Heart right ventricle (tissue), 12 donors: ENCODE results near the gene NCSTN. TPM values are rescaled to one million over a fixed set of nuclear protein-coding genes. Genes with fewer than 3 reads are reported as not detected.

Source experiments
- polyA plus RNA-seq, 2 donors: library from polyadenylated mRNA; stranded (reverse); fragments of 200-250 nt; gene quantifications; one replicate each; pipeline ENCODE4 v1.2.3, GENCODE V29; 2013
- total RNA-seq, 10 donors: library from RNA; stranded (reverse); fragmentation: NEBNext Ultra II Directional in 3 of 10; extraction: Animal tissue kit (Norgen Biotek cat#: 25700) in 3 of 10; gene quantifications; one replicate each; pipeline versions ENCODE4 v1.2.1 to v1.2.4, GENCODE V29; 2021 to 2023
- donor health status: ischemic (EF 13 %, LVEDD 7.1; RV severe dilation, severe dysfunction).
- donor health status: healthy with polysubstance abuse.
- donor health status: DM: no; HTN: yes; CAD: no.
- donor health status: DM: no; HTN: no; CAD: no.
- donor health status: ischemic (EF 25% LVEDD 6.9; RV normal size, moderate dysfunction).
- donor health status: ischemic (EF 25% LVEDD 5.7; RV mildly dilated, moderate dysfunction).
- donor health status: healthy.
- donor health status: nonischemic (EF 11% LVEDD 7.7; RV severe dilation, severe dysfunction).
- donor health status: DM: yes; HTN: yes; CAD: no.
- donor health status: PGD.
- donor health status: ischemic (EF 29% LVEDD 5.4; RV normal size, mild dysfunction).
- donor health status: nonischemic (EF 23%, LVEDD 6.1; RV moderate dilation, normal function).

NCSTN gene
- total and polyA plus RNA-seq, 12 donors: 40.2 to 87.9 (median 70.2) TPM

Other genes with a start within 250 kb of the NCSTN start
- gene IGSF8, start 244.8 kb upstream of the NCSTN start, total RNA-seq: 10 to 100 TPM; 17.0 to 42.2 (median 20.6) TPM
- gene IGSF8, start 244.8 kb upstream of the NCSTN start, polyA plus RNA-seq: 10 to 100 TPM; 13.4 to 27.1 TPM
- gene ATP1A2, start 227.6 kb upstream of the NCSTN start, total RNA-seq: 100 to 1,000 TPM; 108 to 342 (median 207) TPM
- 10 to 100 TPM; 14.2 to 83.8 TPM for gene ATP1A2, start 227.6 kb upstream of the NCSTN start, polyA plus RNA-seq
- gene ATP1A4, start 191.8 kb upstream of the NCSTN start, total RNA-seq: 1 to 10 TPM in 1 of 10 donors, under 1 TPM in 4, not detected in 5; 0.14 to 1.5 (median 0.50) TPM
- gene ATP1A4, start 191.8 kb upstream of the NCSTN start, polyA plus RNA-seq: under 1 TPM; 0.04 to 0.29 TPM
- gene CASQ1, start 152.8 kb upstream of the NCSTN start, total RNA-seq: 10 to 100 TPM; 17.5 to 68.9 (median 45.4) TPM
- gene CASQ1, start 152.8 kb upstream of the NCSTN start, polyA plus RNA-seq: 10 to 100 TPM; 27.4 to 39.3 TPM
- 100 to 1,000 TPM; 213 to 451 (median 271) TPM for gene PEA15, start 138.0 kb upstream of the NCSTN start, total RNA-seq
- 100 to 1,000 TPM; 244 to 536 TPM for gene PEA15, start 138.0 kb upstream of the NCSTN start, polyA plus RNA-seq
- gene DCAF8, start 80.8 kb upstream of the NCSTN start, total RNA-seq: 100 to 1,000 TPM; 122 to 171 (median 154) TPM
- 100 to 1,000 TPM in 1 of 2 donors, 10 to 100 TPM in 1; 47.1 to 101 TPM for gene DCAF8, start 80.8 kb upstream of the NCSTN start, polyA plus RNA-seq
- 100 to 1,000 TPM in 1 of 10 donors, 10 to 100 TPM in 9; 72.9 to 100 (median 94.1) TPM for gene PEX19, start 58.2 kb upstream of the NCSTN start, total RNA-seq
- gene PEX19, start 58.2 kb upstream of the NCSTN start, polyA plus RNA-seq: 10 to 100 TPM; 11.9 to 25.2 TPM
- 100 to 1,000 TPM in 8 of 10 donors, 10 to 100 TPM in 2; 77.7 to 122 (median 112) TPM for gene COPA, start 133 bp upstream of the NCSTN start, total RNA-seq
- gene COPA, start 133 bp upstream of the NCSTN start, polyA plus RNA-seq: 10 to 100 TPM; 48.2 to 91.3 TPM
- under 1 TPM in 2 of 10 donors, not detected in 8; 0.09 to 0.12 TPM for gene NHLH1, start 23.7 kb downstream of the NCSTN start, total RNA-seq
- under 1 TPM in 1 of 2 donors, not detected in 1; 0.06 TPM for gene NHLH1, start 23.7 kb downstream of the NCSTN start, polyA plus RNA-seq
- 1 to 10 TPM; 1.2 to 4.1 (median 2.1) TPM for gene VANGL2, start 57.2 kb downstream of the NCSTN start, total RNA-seq
- gene VANGL2, start 57.2 kb downstream of the NCSTN start, polyA plus RNA-seq: 1 to 10 TPM in 1 of 2 donors, under 1 TPM in 1; 0.68 to 1.9 TPM
- 1 to 10 TPM in 1 of 10 donors, under 1 TPM in 6, not detected in 3; 0.10 to 2.7 (median 0.33) TPM for gene SLAMF6, start 179.9 kb downstream of the NCSTN start, total RNA-seq
- gene SLAMF6, start 179.9 kb downstream of the NCSTN start, polyA plus RNA-seq: under 1 TPM; 0.20 to 0.66 TPM
- gene CD84, start 236.1 kb downstream of the NCSTN start, total RNA-seq: 10 to 100 TPM in 1 of 10 donors, 1 to 10 TPM in 8, under 1 TPM in 1; 0.76 to 11.8 (median 2.1) TPM
- gene CD84, start 236.1 kb downstream of the NCSTN start, polyA plus RNA-seq: under 1 TPM; 0.25 to 0.73 TPM